Right lobe of liver (tissue), 4 donors: ENCODE measurements around the gene TMPRSS15.

Experiments
- POLR2A ChIP-seq: fragments of 450-650 bp; IDR thresholded peaks from one replicate; pipeline ENCODE4 v1.6.1; 2017; ENCODE audit warnings: antibody characterized with exemption, mild to moderate bottlenecking
- TF ChIP-seq, protein P1 (sequence below), 4 donors: fragments of 200-600 bp in 3 of 4; fragments of 450-650 bp in 1 of 4; IDR thresholded peaks; one replicate each; pipeline versions ENCODE4 v1.5.1 to v1.8.0; 2016 to 2022; ENCODE audit warnings: antibody characterized with exemption in 4 of 4, mild to moderate bottlenecking in 2 of 4
- donor health status: DM: no; HTN: no; CAD: no.
- donor health status: DM: no; HTN: no; CAD: no.
- donor health status: DM: no; HTN: yes; CAD: no.

DNA sequence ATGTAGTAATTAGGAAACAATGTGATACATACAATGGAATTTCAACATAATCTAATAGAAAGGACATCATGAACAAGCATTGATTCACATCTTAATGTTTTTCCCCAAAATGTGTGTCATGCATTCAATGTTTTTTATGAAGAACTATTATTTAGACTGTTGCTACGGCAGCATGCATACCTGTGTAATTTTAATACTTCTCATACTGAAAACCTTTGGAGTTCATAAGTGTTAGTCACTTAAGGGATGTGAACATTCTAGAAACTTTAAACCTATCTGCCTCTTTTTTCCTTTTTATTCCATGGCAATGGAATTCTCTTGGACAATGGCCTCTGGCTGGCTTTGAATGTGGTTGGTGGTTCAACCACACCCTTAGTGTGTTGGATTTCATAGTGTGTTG lies 48.6 kb downstream of the TMPRSS15 start:
- TF ChIP-seq, protein P1, sequence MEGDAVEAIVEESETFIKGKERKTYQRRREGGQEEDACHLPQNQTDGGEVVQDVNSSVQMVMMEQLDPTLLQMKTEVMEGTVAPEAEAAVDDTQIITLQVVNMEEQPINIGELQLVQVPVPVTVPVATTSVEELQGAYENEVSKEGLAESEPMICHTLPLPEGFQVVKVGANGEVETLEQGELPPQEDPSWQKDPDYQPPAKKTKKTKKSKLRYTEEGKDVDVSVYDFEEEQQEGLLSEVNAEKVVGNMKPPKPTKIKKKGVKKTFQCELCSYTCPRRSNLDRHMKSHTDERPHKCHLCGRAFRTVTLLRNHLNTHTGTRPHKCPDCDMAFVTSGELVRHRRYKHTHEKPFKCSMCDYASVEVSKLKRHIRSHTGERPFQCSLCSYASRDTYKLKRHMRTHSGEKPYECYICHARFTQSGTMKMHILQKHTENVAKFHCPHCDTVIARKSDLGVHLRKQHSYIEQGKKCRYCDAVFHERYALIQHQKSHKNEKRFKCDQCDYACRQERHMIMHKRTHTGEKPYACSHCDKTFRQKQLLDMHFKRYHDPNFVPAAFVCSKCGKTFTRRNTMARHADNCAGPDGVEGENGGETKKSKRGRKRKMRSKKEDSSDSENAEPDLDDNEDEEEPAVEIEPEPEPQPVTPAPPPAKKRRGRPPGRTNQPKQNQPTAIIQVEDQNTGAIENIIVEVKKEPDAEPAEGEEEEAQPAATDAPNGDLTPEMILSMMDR (IDR thresholded peaks at IDR 0.05): no peak
- no peak for TF ChIP-seq POLR2A
